ENCODE measurements around the gene ITPKC.

Gene ITPKC

GRCh38 chr19:40717325-40717879 lies 490 bp downstream of the ITPKC start:
- H3K9me2 ChIP-seq (replicated peaks; ENCODE audit: low read depth, low read length) = no peaks in the 10 kb centered on the region
- TF ChIP-seq EZH2phosphoT487 (IDR thresholded peaks at IDR 0.05; ENCODE audit: borderline replicate concordance) (no peak), CTCF (conservative IDR thresholded peaks at IDR 0.05; ENCODE audit: low read length) (no peak)
- no peaks in the 10 kb centered on the region for H3K36me3 ChIP-seq (ENCODE audit: insufficient read depth, low read length)
- H3F3A ChIP-seq (ENCODE audit: low read depth) = no peaks in the 10 kb centered on the region
- no peaks in the 10 kb centered on the region for H4K20me1 ChIP-seq (ENCODE audit: insufficient read depth, low read length, poor library complexity, severe bottlenecking)
- no peaks in the 10 kb centered on the region for H3K27me3 ChIP-seq (ENCODE audit: insufficient read depth, low read length, poor library complexity, severe bottlenecking)
- H2AFZ ChIP-seq (ENCODE audit: low read length) = peak overlapping the region; percentile 96
- peak overlapping the region; percentile 86 for H3K9ac ChIP-seq (ENCODE audit: low read depth, low read length, poor library complexity, severe bottlenecking)
- peaks cover 44% of the 10 kb centered on the region for H3K4me1 ChIP-seq (ENCODE audit: insufficient read depth, low read length, poor library complexity, severe bottlenecking)
- peaks cover 20% of the 10 kb centered on the region for H3K79me2 ChIP-seq (ENCODE audit: insufficient read depth, low read length)
- H3K9me3 ChIP-seq (ENCODE audit: insufficient read depth, low read depth, low read length) = no peaks in the 10 kb centered on the region
- H3K4me3 ChIP-seq (ENCODE audit: low read length, poor library complexity, severe bottlenecking) = peak overlapping the region; percentile 95
- peak overlapping the region; percentile 96 for H3K4me2 ChIP-seq (ENCODE audit: low read depth, low read length, poor library complexity, severe bottlenecking)

- no peaks in the 10 kb centered on the region for H3K27me3 ChIP-seq (ENCODE audit: insufficient read depth, low read length, poor library complexity, severe bottlenecking)
- TF ChIP-seq EZH2phosphoT487 (IDR thresholded peaks at IDR 0.05; ENCODE audit: borderline replicate concordance) (no peak), CTCF (conservative IDR thresholded peaks at IDR 0.05; ENCODE audit: low read length) (no peak)
- no peaks in the 10 kb centered on the region for H3F3A ChIP-seq (ENCODE audit: low read depth)
- H4K20me1 ChIP-seq (ENCODE audit: insufficient read depth, low read length, poor library complexity, severe bottlenecking) = no peaks in the 10 kb centered on the region
- peak overlapping the region; percentile 96 for H3K4me2 ChIP-seq (ENCODE audit: low read depth, low read length, poor library complexity, severe bottlenecking)
- H3K9ac ChIP-seq (ENCODE audit: low read depth, low read length, poor library complexity, severe bottlenecking) = peak overlapping the region; percentile 86
- H3K9me3 ChIP-seq (ENCODE audit: insufficient read depth, low read depth, low read length) = no peaks in the 10 kb centered on the region
- peak overlapping the region; percentile 95 for H3K4me3 ChIP-seq (ENCODE audit: low read length, poor library complexity, severe bottlenecking)
- no peaks in the 10 kb centered on the region for H3K36me3 ChIP-seq (ENCODE audit: insufficient read depth, low read length)
- no peak overlapping the region for H2AFZ ChIP-seq (ENCODE audit: low read length)
- H3K9me2 ChIP-seq (replicated peaks; ENCODE audit: low read depth, low read length) = no peaks in the 10 kb centered on the region
- H3K4me1 ChIP-seq (ENCODE audit: insufficient read depth, low read length, poor library complexity, severe bottlenecking) = peaks cover 44% of the 10 kb centered on the region
- peaks cover 20% of the 10 kb centered on the region for H3K79me2 ChIP-seq (ENCODE audit: insufficient read depth, low read length)
Observed at GRCh38 chr19:40717880-40718773, 1.2 kb downstream of the ITPKC start.

- Histone ChIP-seq H3F3A (ENCODE audit: low read depth) (no peaks in the 10 kb centered on the region), H3K9ac (ENCODE audit: low read depth, low read length, poor library complexity, severe bottlenecking) (peak overlapping the region; percentile 86), H2AFZ (ENCODE audit: low read length) (no peak overlapping the region), H3K9me2 (replicated peaks; ENCODE audit: low read depth, low read length) (no peaks in the 10 kb centered on the region), H3K4me3 (ENCODE audit: low read length, poor library complexity, severe bottlenecking) (peak overlapping the region; percentile 95), H3K27me3 (ENCODE audit: insufficient read depth, low read length, poor library complexity, severe bottlenecking) (no peaks in the 10 kb centered on the region), H3K4me2 (ENCODE audit: low read depth, low read length, poor library complexity, severe bottlenecking) (peak overlapping the region; percentile 96), H3K36me3 (ENCODE audit: insufficient read depth, low read length) (no peaks in the 10 kb centered on the region), H4K20me1 (ENCODE audit: insufficient read depth, low read length, poor library complexity, severe bottlenecking) (no peaks in the 10 kb centered on the region), H3K4me1 (ENCODE audit: insufficient read depth, low read length, poor library complexity, severe bottlenecking) (peaks cover 43% of the 10 kb centered on the region), H3K79me2 (ENCODE audit: insufficient read depth, low read length) (peaks cover 20% of the 10 kb centered on the region), H3K9me3 (ENCODE audit: insufficient read depth, low read depth, low read length) (no peaks in the 10 kb centered on the region)
- TF ChIP-seq CTCF (conservative IDR thresholded peaks at IDR 0.05; ENCODE audit: low read length) = no peak
- TF ChIP-seq EZH2phosphoT487 (IDR thresholded peaks at IDR 0.05; ENCODE audit: borderline replicate concordance) = no peak
Observed at GRCh38 chr19:40718774-40719391, 2.0 kb downstream of the ITPKC start.
